Vagina (tissue), 2 donors: ENCODE data around the gene KCNE3. TPM values are rescaled to one million over a fixed set of nuclear protein-coding genes. Genes with fewer than 3 reads are reported as not detected.
A peak's percentile ranks its signal among the peaks of the same experiment; 100 is the strongest.

ENCODE experiments used
- DNase-seq, 2 donors: peaks; one replicate each; pipeline ENCODE4 v3.0.0-alpha.2; 2017; ENCODE audit errors: extremely low spot score in 2 of 2
- H3K27ac ChIP-seq: fragments of 200-600 bp; sonication (generic); one replicate; pipeline ENCODE4 v1.5.1; 2019
- H3K27me3 ChIP-seq: fragments of 200-600 bp; sonication (generic); one replicate; pipeline ENCODE4 v1.5.1; 2019
- H3K36me3 ChIP-seq, 2 donors: fragments of 200-600 bp; sonication (generic); one replicate each; pipeline ENCODE4 v1.5.1; 2017 to 2019
- H3K4me1 ChIP-seq: fragments of 200-600 bp; sonication (generic); one replicate; pipeline ENCODE4 v1.5.1; 2019
- H3K4me3 ChIP-seq, 2 donors: fragments of 200-600 bp; sonication (generic); 1 replicate in 1 of 2; 2 replicates in 1 of 2; pipeline ENCODE4 v1.5.1; 2016 to 2019
- H3K9me3 ChIP-seq: fragments of 200-600 bp; sonication (generic); one replicate; pipeline ENCODE4 v1.5.1; 2019
- CTCF ChIP-seq, 3 experiments: fragments of 450-650 bp in 2 of 3; fragments of 200-600 bp in 1 of 3; sonication (generic) in 1 of 3; IDR thresholded peaks; one replicate each; pipeline ENCODE4 v1.5.1; 2017 to 2019; ENCODE audit warnings: antibody characterized with exemption in 3 of 3, mild to moderate bottlenecking in 2 of 3, moderate library complexity in 2 of 3
- POLR2A ChIP-seq, 2 donors: fragments of 450-650 bp; IDR thresholded peaks; one replicate each; pipeline ENCODE4 v1.6.1; 2017; ENCODE audit warnings: antibody characterized with exemption in 2 of 2, mild to moderate bottlenecking in 2 of 2, moderate library complexity in 2 of 2
- POLR2AphosphoS5 ChIP-seq, 2 donors: sonication (generic); formaldehyde crosslinking; IDR thresholded peaks; one replicate each; pipeline ENCODE4 v1.9.0; 2017; ENCODE audit warnings: antibody characterized with exemption in 2 of 2, mild to moderate bottlenecking in 2 of 2, low read depth in 1 of 2; ENCODE audit not compliant: insufficient read depth in 1 of 2
- intact Hi-C: fragments of 100-400 bp; cut with DNase I; formaldehyde crosslinking; loops from one replicate; pipeline ENCODE4 v1.15.1; 2023
- total RNA-seq: library from RNA; depleted of rRNA; stranded (reverse); fragments of >200 nt; gene quantifications from one replicate; pipeline ENCODE4 v1.2.3, GENCODE V29; 2016

Gene KCNE3
- total RNA-seq, 1 donor from 2014 or later = 5.2 TPM

DNA sequence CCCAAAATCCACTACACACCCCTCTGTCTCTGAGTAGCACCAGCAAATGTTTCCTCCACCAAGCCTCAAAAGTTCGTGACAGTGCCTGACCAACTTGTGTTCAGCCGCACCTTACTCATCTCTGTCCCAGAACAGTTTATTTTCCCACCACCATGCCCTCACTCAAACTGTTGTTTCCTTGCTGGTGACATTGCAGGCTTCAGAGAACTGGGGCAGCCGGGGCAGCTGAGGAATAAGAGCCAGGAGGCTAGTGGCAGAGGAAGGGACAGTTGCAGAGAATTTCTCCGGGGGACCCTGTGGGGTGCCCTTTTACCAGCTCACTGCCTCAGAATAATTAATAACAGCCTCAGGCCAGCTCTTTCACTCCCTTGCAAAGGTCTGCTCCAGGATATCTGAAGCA is 709 bp upstream of the KCNE3 start:
- peak in 1 of 2 donors; percentile 67 for DNase-seq
- Histone ChIP-seq H3K4me3 (peak overlapping the region in 1 of 2 donors; percentile 79), H3K36me3 (no peaks in the 10 kb centered on the region), H3K4me1 (peaks cover 39% of the 10 kb centered on the region), H3K9me3 (no peaks in the 10 kb centered on the region), H3K27me3 (no peaks in the 10 kb centered on the region), H3K27ac (peak overlapping the region; percentile 83)
- intact Hi-C loops = no loop called here
- TF ChIP-seq POLR2AphosphoS5 (IDR thresholded peaks at IDR 0.05; ENCODE audit: insufficient read depth in 1 of 2, low read depth in 1 of 2) = no peak
- no peak for TF ChIP-seq CTCF (IDR thresholded peaks at IDR 0.05)
- no peak for TF ChIP-seq POLR2A (IDR thresholded peaks at IDR 0.05)

- H3K4me3 ChIP-seq = no peak overlapping the region
- DNase-seq = peak in 1 of 2 donors; percentile 60
- no peaks in the 10 kb centered on the region for H3K36me3 ChIP-seq
- no peak overlapping the region for H3K27ac ChIP-seq
- TF ChIP-seq POLR2A (IDR thresholded peaks at IDR 0.05) (no peak), CTCF (IDR thresholded peaks at IDR 0.05) (no peak), POLR2AphosphoS5 (IDR thresholded peaks at IDR 0.05; ENCODE audit: insufficient read depth in 1 of 2, low read depth in 1 of 2) (no peak)
- intact Hi-C loops = no loop called here
- H3K4me1 ChIP-seq = peaks cover 52% of the 10 kb centered on the region
- no peaks in the 10 kb centered on the region for H3K27me3 ChIP-seq
- H3K9me3 ChIP-seq = no peaks in the 10 kb centered on the region
These were observed 2.0 kb downstream of the KCNE3 start for GRCh38 chr11:74465291-74465708.

GRCh38 chr11:74464746-74465145 is 2.6 kb downstream of the KCNE3 start:
- H3K27me3 ChIP-seq = no peaks in the 10 kb centered on the region
- peaks cover 56% of the 10 kb centered on the region for H3K4me1 ChIP-seq
- H3K4me3 ChIP-seq = no peak overlapping the region
- no peak overlapping the region for H3K27ac ChIP-seq
- peak in 1 of 2 donors; percentile 58 for DNase-seq
- no peak for TF ChIP-seq CTCF (IDR thresholded peaks at IDR 0.05)
- TF ChIP-seq POLR2A (IDR thresholded peaks at IDR 0.05) = no peak
- no peak for TF ChIP-seq POLR2AphosphoS5 (IDR thresholded peaks at IDR 0.05; ENCODE audit: insufficient read depth in 1 of 2, low read depth in 1 of 2)
- intact Hi-C loops = no loop called here
- H3K9me3 ChIP-seq = no peaks in the 10 kb centered on the region
- no peaks in the 10 kb centered on the region for H3K36me3 ChIP-seq

- Histone ChIP-seq H3K27ac (peak overlapping the region; percentile 62), H3K9me3 (no peaks in the 10 kb centered on the region), H3K27me3 (no peaks in the 10 kb centered on the region), H3K4me1 (peaks cover 55% of the 10 kb centered on the region), H3K4me3 (no peak overlapping the region), H3K36me3 (no peaks in the 10 kb centered on the region)
- DNase-seq = peak in 1 of 2 donors; percentile 84
- intact Hi-C loops = no loop called here
- TF ChIP-seq CTCF (IDR thresholded peaks at IDR 0.05) (no peak), POLR2AphosphoS5 (IDR thresholded peaks at IDR 0.05; ENCODE audit: insufficient read depth in 1 of 2, low read depth in 1 of 2) (no peak), POLR2A (IDR thresholded peaks at IDR 0.05) (no peak)
These were observed 4.1 kb downstream of the KCNE3 start for GRCh38 chr11:74463216-74463615.

DNA sequence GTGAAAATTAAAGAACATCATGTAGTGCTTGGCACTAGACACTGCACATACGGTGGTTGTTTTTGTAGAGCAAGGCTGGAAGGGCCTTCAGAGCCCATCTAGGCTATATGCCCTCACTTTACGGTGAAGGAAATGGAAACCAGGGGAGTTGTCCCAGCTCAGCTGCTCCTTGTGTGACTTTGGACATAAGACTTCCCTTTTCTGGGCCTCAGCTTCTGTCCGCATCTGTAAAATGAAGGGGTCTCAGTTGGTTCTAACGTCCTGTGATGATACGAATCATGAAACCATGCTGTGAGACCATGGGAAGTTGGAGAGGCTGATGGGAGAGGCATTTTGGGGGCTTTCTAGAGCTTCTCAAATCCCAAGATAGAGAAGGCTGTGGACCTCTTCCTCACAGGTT is 4.7 kb downstream of the KCNE3 start:
- DNase-seq = peak; percentile 4 to 44
- Histone ChIP-seq H3K4me3 (no peak overlapping the region), H3K27me3 (no peaks in the 10 kb centered on the region), H3K36me3 (no peaks in the 10 kb centered on the region), H3K27ac (peak overlapping the region; percentile 62), H3K9me3 (no peaks in the 10 kb centered on the region), H3K4me1 (peaks cover 49% of the 10 kb centered on the region)
- TF ChIP-seq POLR2A (IDR thresholded peaks at IDR 0.05) (no peak), POLR2AphosphoS5 (IDR thresholded peaks at IDR 0.05; ENCODE audit: insufficient read depth in 1 of 2, low read depth in 1 of 2) (no peak), CTCF (IDR thresholded peaks at IDR 0.05) (no peak)
- intact Hi-C loops = no loop called here
